HCT116 (cell line): ENCODE data around the gene OR52I2. TPM values are rescaled to one million over a fixed set of nuclear protein-coding genes. Genes with fewer than 3 reads are reported as not detected.
A peak's percentile ranks its signal among the peaks of the same experiment; 100 is the strongest.

Source experiments
- ATAC-seq: fragments of 200-7000 bp; cut with Tn5 transposase; 2 replicates; pipeline ENCODE4 v1.9.1; 2020; ENCODE audit warnings: mild to moderate bottlenecking, moderate library complexity
- BruUV-seq: library from RNA; stranded (reverse); fragments of 400-500 nt; replicated peaks from 2 replicates; lab custom pipeline; 2021; lab: Mats Ljungman, UMichigan
- CTCF ChIA-PET: fragments of 300-600 bp; sonication (Branson Sonifier 250); formaldehyde crosslinking; loops from one replicate; lab custom pipeline; 2021; ENCODE audit warnings: antibody characterized with exemption; lab: Charles Lee
- POLR2A ChIA-PET: fragments of 300-600, 350-600 bp; sonication (Branson Sonifier 250); formaldehyde crosslinking; loops from one replicate; lab custom pipeline; 2021; ENCODE audit warnings: antibody characterized with exemption; lab: Charles Lee
- RAD21 ChIA-PET, 2 experiments: fragments of 300-600 bp; sonication (Branson Sonifier 250); formaldehyde crosslinking; loops; one replicate each; lab custom pipeline; 2023; ENCODE audit warnings: low total read pairs in 2 of 2; ENCODE audit not compliant: uncharacterized antibody in 2 of 2, unreplicated experiment in 2 of 2, low non-redundant PET in 1 of 2; lab: Charles Lee
- DNase-seq: peaks from one replicate; pipeline ENCODE4 v3.0.0-alpha.2; 2010; ENCODE audit warnings: low read depth, low spot score
- H2AFZ ChIP-seq: fragments of 200-600 bp; shearing (Covaris generic), sonication (generic); 2 replicates; pipeline ENCODE4 v1.6.1; 2017; ENCODE audit warnings: low read depth, mixed run types, mixed read lengths, antibody characterized with exemption, low read length; ENCODE audit not compliant: poor library complexity, severe bottlenecking
- H3K27ac ChIP-seq: 2 replicates; pipeline ENCODE4 v1.5.1; 2012; ENCODE audit warnings: low read depth, low read length
- H3K27me3 ChIP-seq: fragments of 200-600 bp; sonication (generic); 2 replicates; pipeline ENCODE4 v1.6.1; 2016; ENCODE audit warnings: mixed run types, low read length, mixed read lengths; ENCODE audit not compliant: insufficient read depth
- H3K36me3 ChIP-seq, 2 experiments: fragments of 200-500 bp in 1 of 2; fragments of 200-600 bp in 1 of 2; sonication (Bioruptor generic) in 1 of 2; sonication (generic) in 1 of 2; 2 replicates each; pipeline versions ENCODE4 v1.5.1 to v1.6.1; 2014 to 2016; ENCODE audit warnings: low read length in 2 of 2, inconsistent platforms in 1 of 2, mixed read lengths in 1 of 2, mixed run types in 1 of 2; ENCODE audit not compliant: insufficient read depth in 2 of 2, control insufficient read depth in 1 of 2
- H3K4me1 ChIP-seq, 2 experiments: fragments of 200-600 bp in 1 of 2; sonication (generic) in 1 of 2; 2 replicates each; pipeline versions ENCODE4 v1.5.1 to v1.6.1; 2012 to 2017; ENCODE audit warnings: low read length in 2 of 2, inconsistent platforms in 1 of 2, mild to moderate bottlenecking in 1 of 2, mixed read lengths in 1 of 2, mixed run types in 1 of 2, moderate library complexity in 1 of 2; ENCODE audit not compliant: insufficient read depth in 2 of 2, control insufficient read depth in 1 of 2
- H3K4me2 ChIP-seq: fragments of 200-600 bp; sonication (generic); 2 replicates; pipeline ENCODE4 v1.6.1; 2017; ENCODE audit warnings: mixed run types, low read length, mixed read lengths
- H3K4me3 ChIP-seq, 2 experiments: fragments of 200-600 bp in 1 of 2; sonication (generic) in 1 of 2; replicated peaks in 1 of 2; 2 replicates each; pipeline ENCODE4 v1.5.1; 2011 to 2016; ENCODE audit warnings: low read length in 2 of 2, control low read depth in 1 of 2, low read depth in 1 of 2, mild to moderate bottlenecking in 1 of 2, mixed read lengths in 1 of 2, mixed run types in 1 of 2
- H3K79me2 ChIP-seq: fragments of 200-600 bp; sonication (generic); 2 replicates; pipeline ENCODE4 v1.6.1; 2017; ENCODE audit warnings: mild to moderate bottlenecking, mixed run types, low read length, moderate library complexity, mixed read lengths; ENCODE audit not compliant: insufficient read depth
- H3K9ac ChIP-seq: fragments of 200-600 bp; sonication (generic); 2 replicates; pipeline ENCODE4 v1.6.1; 2016; ENCODE audit warnings: low read length, mixed read lengths
- H3K9me2 ChIP-seq: fragments of 200-600 bp; sonication (generic), shearing (Covaris generic); 2 replicates; pipeline ENCODE4 v1.6.1; 2017; ENCODE audit warnings: mixed run types, mild to moderate bottlenecking, moderate library complexity; ENCODE audit not compliant: insufficient read depth
- H3K9me3 ChIP-seq, 2 experiments: fragments of 200-500 bp in 1 of 2; fragments of 200-600 bp in 1 of 2; sonication (Bioruptor generic) in 1 of 2; sonication (generic) in 1 of 2; 2 replicates each; pipeline ENCODE4 v1.6.1; 2014 to 2017; ENCODE audit warnings: low read length in 2 of 2, mixed read lengths in 2 of 2, inconsistent platforms in 1 of 2, low read depth in 1 of 2, mild to moderate bottlenecking in 1 of 2, mixed run types in 1 of 2, moderate library complexity in 1 of 2; ENCODE audit not compliant: control insufficient read depth in 1 of 2, insufficient read depth in 1 of 2
- H4K20me1 ChIP-seq: fragments of 200-600 bp; sonication (generic), shearing (Covaris generic); 2 replicates; pipeline ENCODE4 v1.6.1; 2017; ENCODE audit warnings: mixed run types, mild to moderate bottlenecking, moderate library complexity; ENCODE audit not compliant: insufficient read depth
- JUND ChIP-seq: IDR thresholded peaks from 2 replicates; pipeline ENCODE4 v1.6.1; 2012
- POLR2A ChIP-seq: IDR thresholded peaks from 2 replicates; pipeline ENCODE4 v1.7.0; 2011; ENCODE audit warnings: borderline replicate concordance; ENCODE audit not compliant: insufficient read depth, insufficient read length; ENCODE audit errors: extremely low read depth
- RAD21 ChIP-seq: IDR thresholded peaks from 2 replicates; pipeline ENCODE4 v1.6.1; 2012; ENCODE audit warnings: low read depth, mild to moderate bottlenecking
- intact Hi-C: fragments of 100-400 bp; cut with micrococcal nuclease; formaldehyde crosslinking; loops from 2 replicates; pipeline ENCODE4 v1.10.0; 2022
- total RNA-seq: library from RNA; stranded (reverse); gene quantifications from one replicate; pipeline ENCODE4 v1.2.1, GENCODE V29; 2021; ENCODE audit not compliant: unreplicated experiment
- TF ChIP-seq, protein P1 (sequence below), 3 experiments: fragments of 200-600 bp in 1 of 3; sonication (generic) in 1 of 3; IDR thresholded peaks in 2 of 3; conservative IDR thresholded peaks in 1 of 3; 2 replicates each; pipeline ENCODE4 v1.5.1; 2012 to 2017; ENCODE audit warnings: low read depth in 2 of 3, low read length in 2 of 3, antibody characterized with exemption in 1 of 3, borderline replicate concordance in 1 of 3, control low read depth in 1 of 3, mild to moderate bottlenecking in 1 of 3, mixed read lengths in 1 of 3, mixed run types in 1 of 3, moderate library complexity in 1 of 3; ENCODE audit not compliant: insufficient read depth in 1 of 3
- TF ChIP-seq, protein P2 (sequence below): IDR thresholded peaks from 2 replicates; pipeline ENCODE4 v1.6.1; 2012

OR52I2 gene
- total RNA-seq, 1 experiment from 2014 or later: not detected

- ChIA-PET CTCF (interaction anchor here (1.2 to 4.3 kb wide), 5 partner anchors 10 to 1184 kb away, joined by 3 to 25 read pairs (median 4); partner anchors contain the start of gene OR51D1), POLR2A (no interaction called here), RAD21 (no interaction called here)
- no peaks in the 10 kb centered on the region for H3K79me2 ChIP-seq
- peak overlapping the region; percentile 13 for H2AFZ ChIP-seq
- no peaks in the 10 kb centered on the region for H3K9me3 ChIP-seq
- BruUV-seq: no TSS peak
- peak overlapping the region; percentile 19; the same call in 1 of the 2 replicates for H3K4me2 ChIP-seq
- no peak overlapping the region for H3K27ac ChIP-seq
- H3K4me3 ChIP-seq: no peak overlapping the region
- no peaks in the 10 kb centered on the region for H4K20me1 ChIP-seq
- H3K4me1 ChIP-seq: no peaks in the 10 kb centered on the region
- peaks cover 12% of the 10 kb centered on the region; the same call in 1 of the 2 replicates for H3K27me3 ChIP-seq
- H3K9me2 ChIP-seq: no peaks in the 10 kb centered on the region
- DNase-seq (peak; percentile 75), ATAC-seq (peak; percentile 95)
- intact Hi-C loops: loop anchor here (1.0 to 10.0 kb wide), 6 partner anchors 378 to 1268 kb away; partner anchors contain the start of genes OR52E5 and OR52N2
- no peak overlapping the region for H3K9ac ChIP-seq
- peak; percentile 80 for TF ChIP-seq RAD21
- TF ChIP-seq, protein P1, sequence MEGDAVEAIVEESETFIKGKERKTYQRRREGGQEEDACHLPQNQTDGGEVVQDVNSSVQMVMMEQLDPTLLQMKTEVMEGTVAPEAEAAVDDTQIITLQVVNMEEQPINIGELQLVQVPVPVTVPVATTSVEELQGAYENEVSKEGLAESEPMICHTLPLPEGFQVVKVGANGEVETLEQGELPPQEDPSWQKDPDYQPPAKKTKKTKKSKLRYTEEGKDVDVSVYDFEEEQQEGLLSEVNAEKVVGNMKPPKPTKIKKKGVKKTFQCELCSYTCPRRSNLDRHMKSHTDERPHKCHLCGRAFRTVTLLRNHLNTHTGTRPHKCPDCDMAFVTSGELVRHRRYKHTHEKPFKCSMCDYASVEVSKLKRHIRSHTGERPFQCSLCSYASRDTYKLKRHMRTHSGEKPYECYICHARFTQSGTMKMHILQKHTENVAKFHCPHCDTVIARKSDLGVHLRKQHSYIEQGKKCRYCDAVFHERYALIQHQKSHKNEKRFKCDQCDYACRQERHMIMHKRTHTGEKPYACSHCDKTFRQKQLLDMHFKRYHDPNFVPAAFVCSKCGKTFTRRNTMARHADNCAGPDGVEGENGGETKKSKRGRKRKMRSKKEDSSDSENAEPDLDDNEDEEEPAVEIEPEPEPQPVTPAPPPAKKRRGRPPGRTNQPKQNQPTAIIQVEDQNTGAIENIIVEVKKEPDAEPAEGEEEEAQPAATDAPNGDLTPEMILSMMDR (IDR thresholded peaks at IDR 0.05 in 2 of 3, conservative IDR thresholded peaks at IDR 0.05 in 1 of 3; ENCODE audit: borderline replicate concordance in 1 of 3, insufficient read depth in 1 of 3, low read depth in 2 of 3, low read length in 2 of 3): peak; percentile 62 to 83 (median 70)
- TF ChIP-seq JUND: no peak
- TF ChIP-seq, protein P2, sequence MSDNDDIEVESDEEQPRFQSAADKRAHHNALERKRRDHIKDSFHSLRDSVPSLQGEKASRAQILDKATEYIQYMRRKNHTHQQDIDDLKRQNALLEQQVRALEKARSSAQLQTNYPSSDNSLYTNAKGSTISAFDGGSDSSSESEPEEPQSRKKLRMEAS: no peak
- no peak for TF ChIP-seq POLR2A
- no peaks in the 10 kb centered on the region for H3K36me3 ChIP-seq
These were observed 44.9 kb downstream of the OR52I2 start for GRCh38 chr11:4626207-4627099.
